GM20000 (cell line): ENCODE results near the gene SEMA3A.

Experiments
- DNase-seq: peaks from one replicate; pipeline ENCODE4 v3.0.0; 2012; ENCODE audit warnings: low spot score
- CTCF ChIP-seq: IDR thresholded peaks from 2 replicates; pipeline ENCODE4 v1.5.1; 2012; ENCODE audit warnings: mild to moderate bottlenecking, control low read depth; ENCODE audit errors: extremely low read depth, missing control alignments

SEMA3A gene

DNA sequence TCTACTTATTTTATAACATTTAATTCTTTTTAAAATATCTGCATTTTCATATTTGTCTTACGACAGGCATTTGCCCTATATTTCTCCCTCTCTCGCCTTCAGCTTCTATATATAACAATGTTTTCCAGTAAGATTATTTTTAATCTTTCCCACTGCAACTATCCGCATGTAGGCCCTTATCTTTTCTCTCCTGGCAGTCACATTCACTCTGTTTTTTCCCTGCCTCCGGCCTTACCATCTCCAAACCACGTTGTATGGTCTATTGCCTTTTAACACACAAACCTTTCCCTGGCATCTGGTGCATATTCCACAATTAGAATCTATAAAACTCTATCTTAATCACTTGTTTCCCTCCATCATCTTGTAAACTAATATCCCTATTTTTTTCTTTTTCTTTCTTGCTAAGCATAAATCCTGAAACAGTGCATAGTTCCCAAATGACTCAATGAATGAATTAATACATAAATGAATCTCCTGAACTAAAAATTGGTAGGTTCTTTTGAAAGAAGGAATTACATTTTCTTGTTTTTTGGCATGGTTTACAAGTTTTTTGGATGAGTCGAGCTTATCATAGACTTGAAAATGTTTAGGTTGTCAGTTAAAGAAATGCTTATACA lies 173.2 kb downstream of the SEMA3A start:
- DNase-seq, result no peak

GRCh38 chr7:84017651-84018050 lies 176.9 kb downstream of the SEMA3A start:
- no peak for TF ChIP-seq CTCF

More for the DNA sequence above, 173.2 kb downstream of the SEMA3A start:
- TF ChIP-seq CTCF, result no peak

GRCh38 chr7:84013616-84014240 lies 180.9 kb downstream of the SEMA3A start:
- TF ChIP-seq CTCF, result no peak
- no peak for DNase-seq

More at GRCh38 chr7:84017651-84018050, 176.9 kb downstream of the SEMA3A start:
- DNase-seq, result no peak

DNA sequence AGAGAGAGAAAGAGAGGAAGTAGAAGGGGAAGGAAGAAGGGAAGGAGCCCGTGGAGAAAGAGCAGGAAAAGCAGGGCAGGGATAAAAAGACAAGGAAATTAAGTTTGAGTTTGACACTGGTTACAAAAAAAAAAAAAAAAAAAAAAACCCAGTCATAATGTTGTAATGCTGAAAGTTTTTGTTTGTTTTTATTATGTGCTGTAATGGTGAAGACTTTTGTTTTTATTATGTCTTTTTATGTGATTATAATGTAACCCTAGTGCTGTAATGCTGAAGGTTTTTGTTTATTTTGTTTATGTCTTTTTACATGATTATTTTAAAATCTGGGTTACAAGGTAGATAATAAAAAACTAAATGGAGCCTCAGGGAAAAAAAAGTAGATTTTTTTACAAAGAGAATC lies 184.8 kb downstream of the SEMA3A start:
- no peak for TF ChIP-seq CTCF
- no peak for DNase-seq

- no peak for TF ChIP-seq CTCF
- no peak for DNase-seq
These were observed 185.5 kb downstream of the SEMA3A start for GRCh38 chr7:84009051-84009450.

- DNase-seq, result no peak
- TF ChIP-seq CTCF, result no peak
These were observed 191.4 kb downstream of the SEMA3A start for GRCh38 chr7:84003191-84003590.

DNA sequence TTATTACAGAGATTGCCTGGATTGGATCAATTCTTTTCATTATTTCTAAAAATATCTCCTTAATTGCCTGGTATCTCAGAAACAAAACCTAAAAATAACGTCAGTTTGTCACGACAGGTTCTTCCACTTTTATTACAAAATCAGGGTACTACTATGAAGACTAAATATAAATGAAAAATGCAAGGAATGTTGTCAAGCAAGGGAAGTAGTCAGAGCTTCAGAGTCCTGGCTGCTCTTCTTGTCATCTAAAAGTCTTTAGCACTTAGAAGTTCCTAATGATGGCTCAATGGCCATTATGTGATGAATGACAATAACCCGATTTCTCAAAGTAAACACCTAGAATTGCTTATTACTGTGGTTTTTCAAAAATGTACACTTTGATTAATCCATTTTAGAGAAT lies 192.2 kb downstream of the SEMA3A start:
- no peak for DNase-seq
- TF ChIP-seq CTCF, result no peak
